ENCODE results near the gene PHF19.

PHF19 gene

GRCh38 chr9:120839146-120839545 is 37.8 kb downstream of the PHF19 start:
- TF ChIP-seq, protein P1, sequence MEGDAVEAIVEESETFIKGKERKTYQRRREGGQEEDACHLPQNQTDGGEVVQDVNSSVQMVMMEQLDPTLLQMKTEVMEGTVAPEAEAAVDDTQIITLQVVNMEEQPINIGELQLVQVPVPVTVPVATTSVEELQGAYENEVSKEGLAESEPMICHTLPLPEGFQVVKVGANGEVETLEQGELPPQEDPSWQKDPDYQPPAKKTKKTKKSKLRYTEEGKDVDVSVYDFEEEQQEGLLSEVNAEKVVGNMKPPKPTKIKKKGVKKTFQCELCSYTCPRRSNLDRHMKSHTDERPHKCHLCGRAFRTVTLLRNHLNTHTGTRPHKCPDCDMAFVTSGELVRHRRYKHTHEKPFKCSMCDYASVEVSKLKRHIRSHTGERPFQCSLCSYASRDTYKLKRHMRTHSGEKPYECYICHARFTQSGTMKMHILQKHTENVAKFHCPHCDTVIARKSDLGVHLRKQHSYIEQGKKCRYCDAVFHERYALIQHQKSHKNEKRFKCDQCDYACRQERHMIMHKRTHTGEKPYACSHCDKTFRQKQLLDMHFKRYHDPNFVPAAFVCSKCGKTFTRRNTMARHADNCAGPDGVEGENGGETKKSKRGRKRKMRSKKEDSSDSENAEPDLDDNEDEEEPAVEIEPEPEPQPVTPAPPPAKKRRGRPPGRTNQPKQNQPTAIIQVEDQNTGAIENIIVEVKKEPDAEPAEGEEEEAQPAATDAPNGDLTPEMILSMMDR (IDR thresholded peaks at IDR 0.05; ENCODE audit: insufficient read depth, missing control alignments) = no peak
- no peak for FAIRE-seq
- no peak for DNase-seq (ENCODE audit: insufficient read length, low spot score)

- no peak for FAIRE-seq
- DNase-seq (ENCODE audit: insufficient read length, low spot score) = no peak
- TF ChIP-seq, protein P1 (IDR thresholded peaks at IDR 0.05; ENCODE audit: insufficient read depth, missing control alignments) = no peak
Observed at GRCh38 chr9:120837921-120838320, 39.1 kb downstream of the PHF19 start.

DNA sequence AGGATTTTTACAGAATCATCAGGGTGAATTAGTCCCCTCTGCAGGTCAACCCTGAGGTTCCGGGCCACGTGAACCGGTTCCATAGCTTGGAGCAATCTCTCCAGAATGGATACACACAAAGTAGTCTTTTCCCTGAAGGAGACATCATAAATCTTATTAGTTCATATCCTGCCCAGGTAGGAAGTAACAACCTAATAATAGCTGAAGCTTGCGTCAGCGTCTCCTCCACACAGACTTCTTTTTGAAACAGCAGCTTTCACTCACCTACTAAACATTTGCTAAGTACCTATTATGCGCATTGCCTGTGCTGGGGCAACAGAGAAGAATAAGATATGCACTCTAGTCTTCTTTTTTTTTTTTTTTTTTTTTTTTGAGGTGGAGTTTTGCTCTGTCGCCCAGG is 43.7 kb downstream of the PHF19 start:
- DNase-seq (ENCODE audit: insufficient read length, low spot score) = no peak
- TF ChIP-seq, protein P1 (IDR thresholded peaks at IDR 0.05; ENCODE audit: insufficient read depth, missing control alignments) = no peak
- no peak for FAIRE-seq

- no peak for FAIRE-seq
- TF ChIP-seq, protein P1 (IDR thresholded peaks at IDR 0.05; ENCODE audit: insufficient read depth, missing control alignments) = no peak
Observed at GRCh38 chr9:120832807-120833206, 44.2 kb downstream of the PHF19 start.

DNA sequence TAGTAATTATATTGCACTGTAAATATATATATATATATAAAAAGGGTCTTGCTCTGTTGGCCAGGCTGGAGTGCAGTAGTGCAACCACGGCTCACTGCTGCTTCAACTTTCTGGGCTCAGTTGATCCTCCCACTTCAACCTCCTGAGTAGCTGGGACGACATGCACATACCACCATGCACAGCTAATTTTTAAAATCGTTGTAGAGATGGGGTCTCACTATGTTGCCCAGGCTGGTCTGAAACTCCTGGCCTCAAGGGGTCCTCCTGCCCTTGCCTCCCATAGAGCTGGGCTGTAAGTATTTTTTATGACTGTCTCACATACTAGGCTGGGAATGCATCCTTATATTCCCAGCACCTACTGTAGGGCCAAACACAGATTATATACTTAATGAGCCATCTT is 46.1 kb downstream of the PHF19 start:
- DNase-seq (ENCODE audit: insufficient read length, low spot score) (no peak), FAIRE-seq (no peak)
- TF ChIP-seq, protein P1 (IDR thresholded peaks at IDR 0.05; ENCODE audit: insufficient read depth, missing control alignments) = no peak

More at GRCh38 chr9:120832807-120833206, 44.2 kb downstream of the PHF19 start:
- no peak for DNase-seq (ENCODE audit: insufficient read length, low spot score)

DNA sequence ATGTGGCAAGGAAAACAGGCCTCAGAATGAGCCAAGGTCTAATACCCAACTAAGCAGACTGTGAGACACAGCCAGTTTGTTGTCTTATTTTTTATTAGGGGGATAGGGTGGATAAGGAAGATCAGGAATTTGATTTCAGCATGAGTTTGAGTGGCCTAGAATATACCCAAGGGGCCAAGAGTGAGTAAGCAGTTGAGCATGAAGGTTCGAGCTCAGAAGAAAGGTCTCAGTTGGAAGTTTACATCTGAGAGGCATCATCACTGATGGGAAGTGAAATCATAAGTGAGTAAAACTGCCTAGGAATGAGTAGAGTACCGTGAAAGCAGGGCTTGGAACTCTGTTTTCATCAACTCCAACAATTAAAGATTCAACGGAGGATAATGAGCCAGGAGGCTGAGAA is 46.8 kb downstream of the PHF19 start:
- TF ChIP-seq, protein P1 (IDR thresholded peaks at IDR 0.05; ENCODE audit: insufficient read depth, missing control alignments) = no peak
- DNase-seq (ENCODE audit: insufficient read length, low spot score) = no peak
- no peak for FAIRE-seq

DNA sequence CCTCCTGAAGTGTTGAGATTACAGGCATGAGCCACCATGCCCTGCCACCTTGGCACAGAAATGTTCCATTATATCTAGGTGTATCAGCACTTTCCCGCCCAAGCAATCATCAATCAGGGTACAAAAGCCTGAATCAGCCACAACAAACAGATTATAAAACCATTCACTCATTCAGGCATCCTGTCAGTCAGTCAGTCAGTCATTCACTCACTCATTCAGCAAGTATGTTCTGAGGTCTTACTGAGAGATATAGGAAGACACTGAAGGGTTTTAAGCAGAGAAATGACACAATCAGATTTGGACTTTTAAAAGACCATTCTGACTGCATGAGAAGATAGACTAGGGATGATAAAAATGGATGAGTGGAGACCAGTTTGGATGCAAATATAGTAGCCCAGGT is 47.3 kb downstream of the PHF19 start:
- TF ChIP-seq, protein P1 (IDR thresholded peaks at IDR 0.05; ENCODE audit: insufficient read depth, missing control alignments) = no peak
- FAIRE-seq (no peak), DNase-seq (ENCODE audit: insufficient read length, low spot score) (no peak)

All from D721Med (cell line).